Dendritic cell treated with granulocyte-macrophage colony-stimulating factor and Interleukin-4, amounts not matched to agents 40 ng/mL and 50 ng/mL, for 4 days (primary cell): ENCODE measurements around the gene ZNF318.

Experiments used
- H3K27ac Mint-ChIP-seq: one replicate; pipeline ENCODE4 v1.8.0; 2022; ENCODE audit warnings: mild to moderate bottlenecking, mixed read lengths
- H3K27me3 Mint-ChIP-seq: one replicate; pipeline ENCODE4 v1.8.0; 2022; ENCODE audit warnings: mild to moderate bottlenecking, mixed read lengths
- H3K36me3 Mint-ChIP-seq: one replicate; pipeline ENCODE4 v1.8.0; 2022; ENCODE audit warnings: low read depth, mixed read lengths
- H3K4me1 Mint-ChIP-seq: one replicate; pipeline ENCODE4 v1.8.0; 2022; ENCODE audit warnings: low read depth, mixed read lengths
- H3K4me3 Mint-ChIP-seq: one replicate; pipeline ENCODE4 v1.8.0; 2022; ENCODE audit warnings: mild to moderate bottlenecking, moderate library complexity, mixed read lengths
- H3K9me3 Mint-ChIP-seq: one replicate; pipeline ENCODE4 v1.8.0; 2022; ENCODE audit warnings: mixed read lengths
- intact Hi-C: fragments of 100-400 bp; cut with micrococcal nuclease; formaldehyde crosslinking; loops from one replicate; pipeline ENCODE4 v1.15.0; 2022

The ZNF318 gene

DNA sequence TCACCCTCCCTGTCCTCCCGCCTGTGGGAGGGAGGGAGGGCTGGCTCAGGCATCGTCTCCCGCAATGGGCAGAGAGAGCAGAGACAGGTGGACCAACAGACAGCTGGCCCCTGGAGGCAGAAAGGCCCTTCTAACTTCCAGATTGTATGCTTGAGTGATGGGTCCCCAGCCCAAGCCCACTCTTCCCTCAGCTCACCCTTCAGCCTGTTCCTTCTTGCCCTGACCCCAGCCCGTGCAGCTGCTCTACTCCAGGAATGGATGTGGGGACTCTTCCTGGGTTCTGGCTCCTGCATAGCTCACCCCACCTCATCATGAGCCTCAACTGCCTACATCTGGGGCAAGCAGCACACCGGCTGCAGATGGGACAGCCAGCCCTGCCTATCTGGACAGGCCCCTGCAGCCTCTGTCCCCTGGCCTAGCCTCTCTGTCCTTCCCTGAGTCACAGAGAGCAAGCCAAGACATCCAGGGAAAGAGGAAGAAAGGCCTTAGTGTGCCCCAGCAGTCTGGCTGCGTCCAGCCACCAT, 82.9 kb downstream of the ZNF318 start:
- Mint-ChIP-seq H3K4me1 (peaks cover 5% of the 10 kb centered on the region), H3K36me3 (no peaks in the 10 kb centered on the region), H3K4me3 (no peak overlapping the region), H3K9me3 (no peaks in the 10 kb centered on the region), H3K27me3 (peaks cover 54% of the 10 kb centered on the region), H3K27ac (no peak overlapping the region)
- intact Hi-C loops: no loop called here
